K562 (cell line): ENCODE data around the gene ZNF140. TPM values are rescaled to one million over a fixed set of nuclear protein-coding genes. Genes with fewer than 3 reads are reported as not detected.

ENCODE experiments used
- ATAC-seq: fragments of 200-7000 bp; cut with Tn5 transposase; 3 replicates; pipeline ENCODE4 v1.9.1; 2020; ENCODE audit warnings: moderate library complexity
- BruUV-seq: library from RNA; stranded (reverse); fragments of 400-500 nt; replicated peaks from 2 replicates; lab custom pipeline; 2021; lab: Mats Ljungman, UMichigan
- CTCF ChIA-PET: fragments of 300-600 bp; formaldehyde crosslinking; extraction: SDS; loops from one replicate; lab custom pipeline; 2021; ENCODE audit warnings: low intra/inter-chr PET ratio; lab: Yijun Ruan, JAX
- POLR2A ChIA-PET: fragments of 300-600, 350-650 bp; sonication (Branson Sonifier 250); formaldehyde crosslinking; extraction: SDS; loops from one replicate; lab custom pipeline; 2021; ENCODE audit warnings: antibody characterized with exemption, inconsistent platforms; lab: Yijun Ruan, JAX
- DNase-seq, 4 experiments: peaks; one replicate each; pipeline versions ENCODE4 v3.0.0 to v3.0.0-alpha.2; 2011 to 2018; ENCODE audit warnings: low spot score in 3 of 4, mixed read lengths in 3 of 4; ENCODE audit errors: extremely low read depth in 1 of 4
- FAIRE-seq: peaks from 2 replicates; lab custom pipeline; 2011; peaks lifted over from hg19 to GRCh38; lab: Jason Lieb, UNC
- H2AFZ ChIP-seq: 2 replicates; pipeline ENCODE4 v1.6.0; 2011; ENCODE audit warnings: low read depth, low read length, control low read depth, inconsistent platforms
- H3K27ac ChIP-seq: fragments of 200-600 bp; 3 replicates; pipeline ENCODE4 v1.8.0; 2011; ENCODE audit warnings: low read depth, mild to moderate bottlenecking, control low read depth, inconsistent platforms, low read length, moderate library complexity, mixed read lengths; ENCODE audit errors: extremely low read depth
- H3K27me3 ChIP-seq, 2 experiments: fragments of 300-600 bp in 1 of 2; 2 replicates in 1 of 2; 3 replicates in 1 of 2; pipeline versions ENCODE4 v1.6.0 to v1.8.0; 2011; ENCODE audit warnings: inconsistent platforms in 2 of 2, low read length in 2 of 2, mild to moderate bottlenecking in 1 of 2, mixed read lengths in 1 of 2, moderate library complexity in 1 of 2; ENCODE audit not compliant: control insufficient read depth in 2 of 2, insufficient read depth in 2 of 2
- H3K36me3 ChIP-seq: fragments of 300-600 bp; 3 replicates; pipeline ENCODE4 v1.8.0; 2011; ENCODE audit warnings: mild to moderate bottlenecking, low read length, inconsistent platforms; ENCODE audit not compliant: control insufficient read depth, insufficient read depth
- H3K4me1 ChIP-seq, 2 experiments: fragments of 200-600 bp in 1 of 2; replicated peaks in 1 of 2; 2 replicates in 1 of 2; 3 replicates in 1 of 2; pipeline versions ENCODE4 v1.5.1 to v1.8.0; 2011; ENCODE audit warnings: inconsistent platforms in 2 of 2, low read length in 2 of 2, mild to moderate bottlenecking in 1 of 2, mixed read lengths in 1 of 2, moderate library complexity in 1 of 2; ENCODE audit not compliant: control insufficient read depth in 2 of 2, insufficient read depth in 2 of 2
- H3K4me2 ChIP-seq: 2 replicates; pipeline ENCODE4 v1.6.1; 2011; ENCODE audit warnings: low read length, control low read depth, inconsistent platforms, mixed read lengths; ENCODE audit not compliant: insufficient read depth
- H3K4me3 ChIP-seq: fragments of 200-600 bp; sonication (generic), shearing (Covaris generic); 2 replicates; pipeline ENCODE4 v1.5.1; 2016; ENCODE audit warnings: control low read depth, inconsistent platforms
- H3K79me2 ChIP-seq: fragments of 200-600 bp; 3 replicates; pipeline ENCODE4 v1.8.0; 2011; ENCODE audit warnings: low read length, inconsistent platforms; ENCODE audit not compliant: control insufficient read depth, insufficient read depth
- H3K9ac ChIP-seq, 2 experiments: 2 replicates each; pipeline versions ENCODE4 v1.6.0 to v1.6.1; 2011; ENCODE audit warnings: low read depth in 2 of 2, low read length in 2 of 2, control low read depth in 1 of 2, inconsistent platforms in 1 of 2, mild to moderate bottlenecking in 1 of 2, mixed read lengths in 1 of 2; ENCODE audit not compliant: insufficient read depth in 1 of 2
- H3K9me1 ChIP-seq: one replicate; pipeline ENCODE4 v1.6.0; 2011; ENCODE audit warnings: inconsistent platforms, mild to moderate bottlenecking, low read length, moderate library complexity; ENCODE audit not compliant: control insufficient read depth, insufficient read depth
- H3K9me3 ChIP-seq: replicated peaks from 2 replicates; pipeline ENCODE4 v1.5.1; 2011; ENCODE audit warnings: low read depth, low read length, inconsistent platforms; ENCODE audit not compliant: control insufficient read depth, insufficient read depth
- H4K20me1 ChIP-seq: replicated peaks from 2 replicates; pipeline ENCODE4 v1.6.1; 2011; ENCODE audit warnings: low read length, inconsistent platforms, mixed read lengths; ENCODE audit not compliant: control insufficient read depth, insufficient read depth
- COPS2 ChIP-seq: fragments of 450-650 bp; conservative IDR thresholded peaks from 2 replicates; pipeline ENCODE4 v1.6.1; 2016; ENCODE audit warnings: mild to moderate bottlenecking, moderate library complexity
- CTCF ChIP-seq, 3 experiments: IDR thresholded peaks in 2 of 3; conservative IDR thresholded peaks in 1 of 3; 2 replicates each; pipeline ENCODE4 v1.5.1; 2011 to 2012; ENCODE audit warnings: low read length in 3 of 3, mild to moderate bottlenecking in 3 of 3, control low read depth in 2 of 3, improper control_type of control experiment in 1 of 3, inconsistent platforms in 1 of 3, low read depth in 1 of 3, mixed read lengths in 1 of 3, moderate library complexity in 1 of 3; ENCODE audit not compliant: insufficient read depth in 2 of 3
- FOXP4 ChIP-seq: sonication (generic); formaldehyde crosslinking; IDR thresholded peaks from 2 replicates; pipeline ENCODE4 v1.8.0; 2022; ENCODE audit warnings: mild to moderate bottlenecking, missing genetic modification reagents, borderline replicate concordance
- FUS ChIP-seq: fragments of 200-400 bp; formaldehyde crosslinking; optimal IDR thresholded peaks from 2 replicates; pipeline ENCODE3; 2017; ENCODE audit warnings: low read depth, low read length
- HCFC1 ChIP-seq: IDR thresholded peaks from 2 replicates; pipeline ENCODE4 v1.6.1; 2012; ENCODE audit warnings: low read depth, low read length, improper control_type of control experiment
- LARP7 ChIP-seq: fragments of 450-650 bp; IDR thresholded peaks from 2 replicates; pipeline ENCODE4 v1.6.1; 2016
- NONO ChIP-seq, 2 experiments: fragments of 200-400 bp in 1 of 2; fragments of 450-650 bp in 1 of 2; formaldehyde crosslinking in 1 of 2; IDR thresholded peaks; 2 replicates each; pipeline ENCODE4 v1.6.1; 2017; ENCODE audit warnings: low read depth in 2 of 2, mild to moderate bottlenecking in 2 of 2, moderate library complexity in 2 of 2, low read length in 1 of 2
- PKNOX1 ChIP-seq: fragments of 450-650 bp; IDR thresholded peaks from 2 replicates; pipeline ENCODE4 v1.6.1; 2016
- RFX5 ChIP-seq: IDR thresholded peaks from 2 replicates; pipeline ENCODE4 v1.6.1; 2011; ENCODE audit warnings: low read depth, mild to moderate bottlenecking, improper control_type of control experiment, low read length
- TSHZ1 ChIP-seq: fragments of 250-450 bp; sonication (Bioruptor Pico); IDR thresholded peaks from 2 replicates; pipeline ENCODE4 v1.4.0; 2020; ENCODE audit warnings: mild to moderate bottlenecking, moderate library complexity
- ZNF133 ChIP-seq: fragments of 250-450 bp; sonication (Bioruptor Pico); IDR thresholded peaks from 2 replicates; pipeline ENCODE4 v1.4.0; 2020; ENCODE audit warnings: mild to moderate bottlenecking
- ZNF507 ChIP-seq: conservative IDR thresholded peaks from 2 replicates; pipeline ENCODE4 v1.6.1; 2017; ENCODE audit warnings: missing genetic modification characterization, missing compliant biosample characterization
- WGBS: fragments of 100-300 bp; shearing (Covaris generic); methylation state at CpG from one replicate; pipeline ENCODE4 v1.1.6; 2016; ENCODE audit warnings: low coverage, mixed read lengths; ENCODE audit not compliant: insufficient coverage; ENCODE audit errors: missing lambda C conversion rate; 5-methylcytosine and 5-hydroxymethylcytosine counted together
- in situ Hi-C: fragments of 300-500 bp; cut with MboI; formaldehyde crosslinking; loops from 4 replicates; pipeline ENCODE4 v1.15.0; 2018; ENCODE audit warnings: inconsistent platforms, mixed read lengths
- intact Hi-C: fragments of 100-400 bp; cut with micrococcal nuclease; formaldehyde crosslinking; loops from 2 replicates; pipeline ENCODE4 v1.14.2; 2022
- polyA plus RNA-seq, 8 experiments: library from polyadenylated mRNA; depleted of rRNA in 4 of 8; stranded (reverse) in 5 of 8; unstranded in 3 of 8; fragments of >200 nt; fragmentation: Nextera tagmentation in 2 of 8; fragmentation: Illumina TruSeq in 1 of 8; extraction: Ambion mirVana in 2 of 8; extraction: Trizol in 1 of 8; gene quantifications; 2 replicates each; pipeline versions ENCODE4 v1.2.1 to v1.2.3, GENCODE V29; 2011 to 2014; ENCODE audit warnings: inconsistent platforms in 1 of 8, missing spikeins in 1 of 8
- total RNA-seq, 7 experiments: library from RNA; depleted of rRNA in 6 of 7; stranded (reverse); fragments of >200 nt in 6 of 7; fragmentation: Illumina TruSeq in 2 of 7; extraction: Trizol in 2 of 7; gene quantifications; 2 replicates each; pipeline versions ENCODE4 v1.2.1 to v1.2.3, GENCODE V29; 2011 to 2021; ENCODE audit warnings: low replicate concordance in 1 of 7

Gene ZNF140
- total and polyA plus RNA-seq, 9 of the 15 experiments (the other 6 are each of a cell fraction or from before 2014, with no cell fraction given), result 1.6 to 10.9 (median 5.3) TPM

- ChIA-PET CTCF (no interaction called here), POLR2A (no interaction called here)
- WGBS, result 92% methylated on average over 6 of the region's 6 CpGs
- Histone ChIP-seq H3K4me3 (no peak overlapping the region), H3K9ac (no peak overlapping the region), H3K36me3 (peaks cover 17% of the 10 kb centered on the region; the same call in 2 of the 3 replicates), H3K79me2 (peaks cover 8% of the 10 kb centered on the region), H2AFZ (no peak overlapping the region), H3K9me3 (peaks cover 29% of the 10 kb centered on the region), H4K20me1 (no peaks in the 10 kb centered on the region), H3K9me1 (no peaks in the 10 kb centered on the region), H3K4me1 (peaks cover 5 to 10% of the 10 kb centered on the region in 2 experiments; a peak in 3 of 5 replicates), H3K4me2 (no peak overlapping the region), H3K27me3 (no peaks in the 10 kb centered on the region), H3K27ac (no peak overlapping the region)
- in situ Hi-C loops (no loop called here), intact Hi-C loops (no loop called here)
- no peak for DNase-seq
- ATAC-seq, result no peak
- BruUV-seq, result no TSS peak
- FAIRE-seq, result no peak
- TF ChIP-seq ZNF507 (tag) (no peak), FOXP4 (no peak), ZNF133 (CRISPR knock-in tag) (no peak), RFX5 (no peak), COPS2 (no peak), TSHZ1 (CRISPR knock-in tag) (no peak), CTCF (IDR thresholded peaks at IDR 0.05 in 2 of 3, conservative IDR thresholded peaks at IDR 0.05 in 1 of 3; ENCODE audit: insufficient read depth in 2 of 3, low read depth in 1 of 3, low read length in 3 of 3) (no peak), LARP7 (no peak), FUS (no peak), PKNOX1 (no peak), HCFC1 (no peak), NONO (IDR thresholded peaks at IDR 0.05; ENCODE audit: low read depth in 2 of 2, low read length in 1 of 2) (no peak)
Measured at GRCh38 chr12:133083345-133083744, 2.6 kb downstream of the ZNF140 start.
